ENCODE measurements around the gene HIBCH. TPM values are rescaled to one million over a fixed set of nuclear protein-coding genes. Genes with fewer than 3 reads are reported as not detected.
A peak's percentile ranks its signal among the peaks of the same experiment; 100 is the strongest.

HIBCH gene
- 33.0 and 38.8 TPM in 2 replicates for total RNA-seq (ENCODE audit: low replicate concordance)

- H3K9ac ChIP-seq = peak within 1 kb of the TSS; percentile 69
- Mint-ChIP-seq H3K27me3 (ENCODE audit: insufficient read depth, low read depth) (peaks cover 2% of the 10 kb centered on the region), H3K4me1 (peaks cover 21% of the 10 kb centered on the region), H3K27ac (peak within 1 kb of the TSS; percentile 62), H3K4me3 (peak within 1 kb of the TSS; percentile 92), H3K36me3 (no peaks in the 10 kb centered on the region), H3K9me3 (no peaks in the 10 kb centered on the region)
- H3K27me3 ChIP-seq = no peaks in the 10 kb centered on the region
- H3F3A ChIP-seq (ENCODE audit: low read depth) = peaks cover 6% of the 10 kb centered on the region
- H3K36me3 ChIP-seq = no peaks in the 10 kb centered on the region
- TF ChIP-seq EZH2 (IDR thresholded peaks at IDR 0.05) = no peak
- TF ChIP-seq EZH2phosphoT487 (IDR thresholded peaks at IDR 0.05) = no peak
- peak; percentile 84 for TF ChIP-seq CTCF (IDR thresholded peaks at IDR 0.05)
- H3K4me1 ChIP-seq = peaks cover 7% of the 10 kb centered on the region
- peak within 1 kb of the TSS; percentile 98 for H2AFZ ChIP-seq (replicated peaks)
- peak within 1 kb of the TSS; percentile 87 for H3K4me3 ChIP-seq
- H4K20me1 ChIP-seq (ENCODE audit: low read depth) = peaks cover 9% of the 10 kb centered on the region
- peak within 1 kb of the TSS; percentile 89 for H3K4me2 ChIP-seq
- peaks cover 44% of the 10 kb centered on the region for H3K79me2 ChIP-seq (ENCODE audit: low read depth)
- H3K9me3 ChIP-seq (ENCODE audit: low read depth) = no peaks in the 10 kb centered on the region
- H3K27ac ChIP-seq = peak within 1 kb of the TSS; percentile 18
- peak; percentile 98 for DNase-seq (ENCODE audit: low spot score)
Measured at GRCh38 chr2:190319555-190320498, at the start of gene HIBCH. TSS of gene HIBCH (minus strand) at chr2:190319826. CDS start at chr2:190319750, 76 bp downstream.

GRCh38 chr2:190367091-190367490, 47.5 kb upstream of the HIBCH start:
- Histone ChIP-seq H3K9ac (no peak overlapping the region), H3K27ac (no peak overlapping the region), H3K4me2 (no peak overlapping the region), H3K9me3 (ENCODE audit: low read depth) (no peaks in the 10 kb centered on the region), H3K4me1 (no peaks in the 10 kb centered on the region), H3F3A (ENCODE audit: low read depth) (no peaks in the 10 kb centered on the region), H3K79me2 (ENCODE audit: low read depth) (no peaks in the 10 kb centered on the region), H3K36me3 (no peaks in the 10 kb centered on the region), H4K20me1 (ENCODE audit: low read depth) (no peaks in the 10 kb centered on the region), H2AFZ (replicated peaks) (no peak overlapping the region), H3K4me3 (no peak overlapping the region), H3K27me3 (no peaks in the 10 kb centered on the region)
- Mint-ChIP-seq H3K4me1 (peaks cover 1% of the 10 kb centered on the region), H3K4me3 (no peak overlapping the region), H3K27ac (no peak overlapping the region), H3K36me3 (no peaks in the 10 kb centered on the region), H3K27me3 (ENCODE audit: insufficient read depth, low read depth) (no peaks in the 10 kb centered on the region), H3K9me3 (no peaks in the 10 kb centered on the region)
- no peak for DNase-seq (ENCODE audit: low spot score)
- TF ChIP-seq EZH2 (IDR thresholded peaks at IDR 0.05) (no peak), CTCF (IDR thresholded peaks at IDR 0.05) (no peak), EZH2phosphoT487 (IDR thresholded peaks at IDR 0.05) (no peak)

GRCh38 chr2:190366248-190366753, 46.7 kb upstream of the HIBCH start:
- H3F3A ChIP-seq (ENCODE audit: low read depth) = no peaks in the 10 kb centered on the region
- no peaks in the 10 kb centered on the region for H3K27me3 Mint-ChIP-seq (ENCODE audit: insufficient read depth, low read depth)
- H3K9ac ChIP-seq = no peak overlapping the region
- no peak for DNase-seq (ENCODE audit: low spot score)
- H3K4me3 ChIP-seq = no peak overlapping the region
- H3K79me2 ChIP-seq (ENCODE audit: low read depth) = no peaks in the 10 kb centered on the region
- no peak overlapping the region for H3K4me3 Mint-ChIP-seq
- peak overlapping the region; percentile 12 for H2AFZ ChIP-seq (replicated peaks)
- H3K4me1 ChIP-seq = no peaks in the 10 kb centered on the region
- H3K27ac ChIP-seq = no peak overlapping the region
- TF ChIP-seq EZH2 (IDR thresholded peaks at IDR 0.05) (no peak), CTCF (IDR thresholded peaks at IDR 0.05) (no peak), EZH2phosphoT487 (IDR thresholded peaks at IDR 0.05) (no peak)
- H3K4me1 Mint-ChIP-seq = no peaks in the 10 kb centered on the region
- no peaks in the 10 kb centered on the region for H3K9me3 ChIP-seq (ENCODE audit: low read depth)
- H3K27me3 ChIP-seq = no peaks in the 10 kb centered on the region
- no peaks in the 10 kb centered on the region for H3K36me3 ChIP-seq
- no peaks in the 10 kb centered on the region for H3K36me3 Mint-ChIP-seq
- no peak overlapping the region for H3K27ac Mint-ChIP-seq
- no peak overlapping the region for H3K4me2 ChIP-seq
- no peaks in the 10 kb centered on the region for H3K9me3 Mint-ChIP-seq
- H4K20me1 ChIP-seq (ENCODE audit: low read depth) = no peaks in the 10 kb centered on the region
